Epithelial cell of esophagus (primary cell): ENCODE measurements around the gene ANKRD45.
A peak's percentile ranks its signal among the peaks of the same experiment; 100 is the strongest.
"Not testable (repeated sequence)": the region's sequence is repeated elsewhere in the genome, so short reads cannot be mapped to it uniquely, and the experiment has no call there.

Experiments used
- DNase-seq: peaks from one replicate; pipeline ENCODE4 v3.0.0; 2010; ENCODE audit warnings: low read depth
- H3K4me3 ChIP-seq: 2 replicates; pipeline ENCODE4 v1.5.1; 2011; ENCODE audit warnings: mild to moderate bottlenecking, low read length, control low read depth
- CTCF ChIP-seq: IDR thresholded peaks from 2 replicates; pipeline ENCODE4 v1.5.1; 2011; ENCODE audit warnings: low read depth, mild to moderate bottlenecking, low read length, control low read depth, inconsistent platforms; ENCODE audit not compliant: insufficient read depth; ENCODE audit errors: missing control alignments

ANKRD45 gene

GRCh38 chr1:173663159-173663558, 6.5 kb downstream of the ANKRD45 start:
- DNase-seq: no peak
- TF ChIP-seq CTCF: no peak
- no peak overlapping the region for H3K4me3 ChIP-seq

- no peak overlapping the region for H3K4me3 ChIP-seq
- TF ChIP-seq CTCF: no peak
- no peak for DNase-seq
Observed at GRCh38 chr1:173661763-173662162, 7.9 kb downstream of the ANKRD45 start.

GRCh38 chr1:173661271-173661670, 8.4 kb downstream of the ANKRD45 start:
- TF ChIP-seq CTCF: no peak
- peak; percentile 80 for DNase-seq
- H3K4me3 ChIP-seq: no peak overlapping the region

- H3K4me3 ChIP-seq: no peak overlapping the region
- TF ChIP-seq CTCF: no peak
- peak; percentile 60 for DNase-seq
Observed at GRCh38 chr1:173660306-173660705, 9.3 kb downstream of the ANKRD45 start.

- TF ChIP-seq CTCF: no peak
- no peak for DNase-seq
- no peak overlapping the region for H3K4me3 ChIP-seq
Observed at GRCh38 chr1:173648880-173649605, 20.6 kb downstream of the ANKRD45 start.

- H3K4me3 ChIP-seq: no peak overlapping the region
- peak; percentile 54 for DNase-seq
- TF ChIP-seq CTCF: no peak
Observed at GRCh38 chr1:173646656-173647055, 23.0 kb downstream of the ANKRD45 start.

GRCh38 chr1:173642450-173643139, 27.1 kb downstream of the ANKRD45 start:
- peak; percentile 77 for DNase-seq
- not testable (repeated sequence) for H3K4me3 ChIP-seq
